Measurements from ENCODE around the gene SIGLECL1.

SIGLECL1 gene

GRCh38 chr19:51253088-51253806 is 2.4 kb downstream of the SIGLECL1 start:
- DNase-seq = no peak

GRCh38 chr19:51256155-51256625 is 5.3 kb downstream of the SIGLECL1 start:
- DNase-seq = no peak

- no peak for DNase-seq
Measured at GRCh38 chr19:51257471-51257870, 6.6 kb downstream of the SIGLECL1 start.

- no peak for DNase-seq
Measured at GRCh38 chr19:51258165-51259160, 7.6 kb downstream of the SIGLECL1 start.

- peak; percentile 30 for DNase-seq
Measured at GRCh38 chr19:51259348-51260245, 8.7 kb downstream of the SIGLECL1 start.

GRCh38 chr19:51263808-51264207 is 12.9 kb downstream of the SIGLECL1 start:
- no peak for DNase-seq

GRCh38 chr19:51271067-51271466 is 20.2 kb downstream of the SIGLECL1 start:
- no peak for DNase-seq

GRCh38 chr19:51272183-51272810 is 21.4 kb downstream of the SIGLECL1 start:
- DNase-seq = peak; percentile 6

GRCh38 chr19:51274049-51274770 is 23.3 kb downstream of the SIGLECL1 start:
- no peak for DNase-seq

GRCh38 chr19:51277112-51277511 is 26.2 kb downstream of the SIGLECL1 start:
- no peak for DNase-seq

- DNase-seq = no peak
Measured at GRCh38 chr19:51282335-51282734, 31.5 kb downstream of the SIGLECL1 start.

- DNase-seq = no peak
Measured at GRCh38 chr19:51285682-51286081, 34.8 kb downstream of the SIGLECL1 start.

GRCh38 chr19:51289635-51290034 is 38.8 kb downstream of the SIGLECL1 start:
- DNase-seq = no peak

GRCh38 chr19:51292971-51293370 is 42.1 kb downstream of the SIGLECL1 start:
- DNase-seq = no peak

- no peak for DNase-seq
Measured at GRCh38 chr19:51293571-51294210, 42.8 kb downstream of the SIGLECL1 start.

- DNase-seq = no peak
Measured at GRCh38 chr19:51294211-51294976, 43.5 kb downstream of the SIGLECL1 start.

- no peak for DNase-seq
Measured at GRCh38 chr19:51294977-51295375, 44.1 kb downstream of the SIGLECL1 start.

- no peak for DNase-seq
Measured at GRCh38 chr19:51295382-51296126, 44.7 kb downstream of the SIGLECL1 start.

GRCh38 chr19:51296336-51297093 is 45.6 kb downstream of the SIGLECL1 start:
- DNase-seq = no peak
